ENCODE measurements around the gene MAPK1.

GRCh38 chr22:21762712-21763581 lies 104.5 kb downstream of the MAPK1 start:
- TF ChIP-seq CTCF (conservative IDR thresholded peaks at IDR 0.05; ENCODE audit: low read length) (no peak), EZH2phosphoT487 (IDR thresholded peaks at IDR 0.05; ENCODE audit: borderline replicate concordance, low read depth, low read length) (no peak)
